GM18505 (cell line): Measurements from ENCODE around the gene SBK1.

Source experiments
- ATAC-seq: cut with Tn5 transposase; IDR thresholded peaks from one replicate; pipeline ENCODE4 v1.9.1; 2021; ENCODE audit not compliant: unreplicated experiment
- POLR2A ChIP-seq: IDR thresholded peaks from 4 replicates; pipeline ENCODE4 v1.6.1; 2011; ENCODE audit warnings: borderline replicate concordance; ENCODE audit not compliant: insufficient read depth, insufficient read length; ENCODE audit errors: extremely low read depth

The SBK1 gene

GRCh38 chr16:28304214-28304613 lies 11.9 kb downstream of the SBK1 start:
- no peak for TF ChIP-seq POLR2A
- ATAC-seq = no peak

GRCh38 chr16:28307936-28308335 lies 15.6 kb downstream of the SBK1 start:
- no peak for TF ChIP-seq POLR2A
- ATAC-seq = no peak

DNA sequence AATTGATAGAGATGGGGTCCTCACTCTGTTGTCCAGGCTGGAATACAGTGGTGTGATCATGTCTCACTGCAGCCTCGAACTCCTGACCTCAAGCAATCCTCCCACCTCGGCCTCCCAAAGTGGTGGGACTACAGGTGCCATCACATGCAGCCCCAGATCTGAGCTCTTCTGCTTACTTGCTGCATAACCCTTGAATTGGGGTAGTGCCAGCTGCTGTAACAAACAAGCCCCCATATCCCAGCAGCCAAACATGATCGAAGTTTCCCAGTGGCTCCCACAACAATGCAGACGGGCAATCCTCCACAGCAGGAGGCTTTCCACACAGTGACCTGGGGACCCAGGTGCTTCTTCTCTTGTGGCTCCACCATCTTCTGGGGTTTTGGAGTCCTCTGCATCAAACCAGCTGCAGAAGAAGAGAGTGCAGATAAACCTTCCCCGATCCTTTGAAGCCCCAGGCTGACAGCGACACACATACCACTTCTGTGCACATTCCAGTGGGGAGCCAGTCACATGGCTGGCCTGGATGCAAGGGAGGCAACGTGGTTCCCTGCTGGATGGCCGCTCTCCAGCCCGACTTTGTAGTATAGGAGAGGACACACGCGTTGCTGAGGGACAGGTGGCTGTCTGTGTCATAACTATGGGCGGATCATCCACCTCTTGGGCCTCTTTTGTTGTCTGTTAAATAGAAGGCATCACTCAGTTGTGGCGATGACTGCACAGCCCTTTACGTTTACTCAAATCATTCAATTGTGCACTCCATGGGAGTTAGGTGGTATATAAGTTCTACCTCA lies 16.7 kb downstream of the SBK1 start:
- no peak for TF ChIP-seq POLR2A
- ATAC-seq = no peak

DNA sequence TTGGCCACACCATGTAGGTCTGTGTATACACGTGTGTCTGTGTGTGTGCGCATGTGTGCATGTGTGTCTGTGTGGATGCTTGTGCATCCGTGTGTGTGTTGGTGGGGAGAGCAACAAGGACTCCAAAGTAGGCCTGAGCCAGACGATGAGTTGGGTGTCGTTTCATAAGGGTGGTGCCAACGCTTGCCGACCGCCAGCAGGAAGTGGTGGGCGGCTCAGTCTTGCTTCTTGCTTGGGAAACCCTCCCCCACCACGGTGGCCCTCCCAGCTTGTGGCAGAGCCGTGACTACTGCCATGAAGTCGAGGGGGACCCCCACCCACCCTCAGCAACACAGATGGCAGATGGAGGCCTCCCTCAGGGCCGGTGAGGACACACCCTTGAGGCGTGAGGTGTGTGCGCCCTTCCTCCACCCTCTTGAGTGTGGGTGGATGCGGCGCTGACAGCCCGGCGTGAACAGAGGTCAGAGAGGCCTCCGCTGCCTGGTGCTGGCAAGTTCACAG lies 17.5 kb downstream of the SBK1 start:
- no peak for TF ChIP-seq POLR2A
- ATAC-seq = no peak

GRCh38 chr16:28310796-28311195 lies 18.5 kb downstream of the SBK1 start:
- no peak for TF ChIP-seq POLR2A

GRCh38 chr16:28311413-28311812 lies 19.1 kb downstream of the SBK1 start:
- no peak for TF ChIP-seq POLR2A
- no peak for ATAC-seq

More at GRCh38 chr16:28310796-28311195, 18.5 kb downstream of the SBK1 start:
- ATAC-seq = no peak

DNA sequence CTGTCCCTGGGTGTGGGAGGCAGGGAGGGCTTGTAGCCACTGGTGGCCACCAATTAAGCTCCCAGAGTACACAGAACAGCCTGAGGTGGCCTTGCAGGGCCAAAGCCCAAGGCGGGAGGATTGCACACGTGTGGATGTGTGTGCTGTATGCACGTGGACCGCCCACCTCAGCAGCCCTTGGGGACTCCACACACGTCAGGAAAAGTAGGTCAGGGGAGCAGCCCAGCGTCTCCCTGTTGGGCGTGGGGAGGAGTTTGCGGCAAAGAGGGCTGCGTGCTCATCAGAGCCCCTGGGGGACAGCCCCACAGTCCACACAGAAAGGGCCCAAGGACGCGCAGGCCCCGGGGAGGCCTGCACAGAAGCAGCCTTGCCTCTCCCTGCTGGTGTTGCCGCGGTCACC lies 19.6 kb downstream of the SBK1 start:
- TF ChIP-seq POLR2A = no peak
- ATAC-seq = no peak

GRCh38 chr16:28312327-28312726 lies 20.0 kb downstream of the SBK1 start:
- ATAC-seq = no peak
- TF ChIP-seq POLR2A = no peak

- no peak for TF ChIP-seq POLR2A
- no peak for ATAC-seq
Measured at GRCh38 chr16:28313587-28313986, 21.3 kb downstream of the SBK1 start.

DNA sequence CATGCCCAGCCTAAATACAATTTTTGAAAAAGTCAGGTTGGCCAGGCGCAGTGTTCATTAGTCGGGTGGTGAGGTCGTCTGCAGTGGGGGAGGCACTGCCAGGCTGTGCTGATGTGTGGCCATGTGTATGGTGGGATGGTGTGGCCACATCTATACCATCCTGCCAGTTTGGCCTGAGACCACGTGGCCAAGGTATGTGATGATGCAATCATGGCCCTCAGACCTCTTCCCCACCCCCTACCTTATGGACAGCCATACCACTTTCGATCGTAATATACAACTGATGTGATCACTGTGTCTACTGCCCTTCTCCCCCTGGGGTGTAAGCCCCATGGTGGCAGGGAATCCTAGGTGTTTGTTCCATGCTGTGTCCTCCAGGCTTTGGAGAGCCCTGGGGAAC lies 23.7 kb downstream of the SBK1 start:
- ATAC-seq = no peak
- no peak for TF ChIP-seq POLR2A

DNA sequence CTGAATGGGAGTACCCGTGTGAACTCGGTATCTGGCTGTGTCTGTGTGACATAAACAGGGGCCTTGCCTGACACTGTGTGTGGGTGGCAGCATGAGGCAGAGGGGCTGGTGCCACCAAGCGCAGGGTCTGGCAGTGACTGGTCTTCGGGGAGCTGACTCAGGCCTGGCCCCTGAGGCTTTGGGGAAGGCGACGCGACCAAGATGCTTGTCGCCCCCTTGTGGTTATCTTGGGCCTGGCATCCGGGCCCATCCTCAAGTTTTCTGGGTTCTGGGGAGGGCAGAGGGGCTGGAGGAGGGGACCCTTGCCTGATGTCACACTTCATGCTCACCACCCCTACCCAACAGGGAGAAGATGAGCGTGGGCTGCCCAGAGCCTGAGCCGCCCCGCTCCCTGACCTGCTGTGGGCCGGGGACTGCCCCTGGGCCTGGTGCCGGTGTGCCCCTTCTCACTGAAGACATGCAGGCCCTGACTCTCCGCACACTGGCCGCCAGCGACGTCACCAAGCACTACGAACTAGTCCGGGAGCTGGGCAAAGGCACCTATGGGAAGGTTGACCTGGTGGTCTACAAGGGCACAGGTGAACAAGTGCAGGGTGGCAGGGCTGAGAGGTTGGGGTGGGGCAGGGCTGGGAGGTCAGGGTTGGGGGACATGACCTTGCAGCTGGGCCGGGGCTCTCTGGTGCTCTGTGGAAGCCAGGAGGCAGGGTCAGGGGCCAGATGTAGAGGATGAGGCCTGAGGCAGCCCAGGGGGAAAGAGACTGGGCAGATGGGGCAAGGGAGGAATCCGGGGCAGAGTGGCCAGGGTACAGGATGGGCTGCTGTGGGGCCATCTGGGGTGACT lies 24.9 kb downstream of the SBK1 start:
- no peak for TF ChIP-seq POLR2A
- no peak for ATAC-seq

- TF ChIP-seq POLR2A = no peak
- ATAC-seq = no peak
Measured at GRCh38 chr16:28318042-28318744, 25.9 kb downstream of the SBK1 start.

GRCh38 chr16:28319476-28320022 lies 27.2 kb downstream of the SBK1 start:
- no peak for ATAC-seq
- no peak for TF ChIP-seq POLR2A

DNA sequence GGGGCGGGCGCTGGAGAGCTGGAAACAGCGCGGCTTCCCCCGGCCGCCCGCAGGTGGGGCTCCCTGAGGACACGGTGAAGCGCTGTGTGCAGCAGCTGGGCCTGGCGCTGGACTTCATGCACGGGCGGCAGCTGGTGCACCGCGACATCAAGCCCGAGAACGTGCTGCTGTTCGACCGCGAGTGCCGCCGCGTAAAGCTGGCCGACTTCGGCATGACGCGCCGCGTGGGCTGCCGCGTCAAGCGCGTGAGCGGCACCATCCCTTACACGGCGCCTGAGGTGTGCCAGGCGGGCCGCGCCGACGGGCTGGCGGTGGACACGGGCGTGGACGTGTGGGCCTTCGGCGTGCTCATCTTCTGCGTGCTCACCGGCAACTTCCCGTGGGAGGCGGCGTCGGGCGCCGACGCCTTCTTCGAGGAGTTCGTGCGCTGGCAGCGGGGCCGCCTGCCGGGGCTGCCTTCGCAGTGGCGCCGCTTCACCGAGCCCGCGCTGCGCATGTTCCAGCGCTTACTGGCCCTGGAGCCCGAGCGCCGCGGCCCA lies 27.8 kb downstream of the SBK1 start:
- no peak for ATAC-seq
- TF ChIP-seq POLR2A = no peak

DNA sequence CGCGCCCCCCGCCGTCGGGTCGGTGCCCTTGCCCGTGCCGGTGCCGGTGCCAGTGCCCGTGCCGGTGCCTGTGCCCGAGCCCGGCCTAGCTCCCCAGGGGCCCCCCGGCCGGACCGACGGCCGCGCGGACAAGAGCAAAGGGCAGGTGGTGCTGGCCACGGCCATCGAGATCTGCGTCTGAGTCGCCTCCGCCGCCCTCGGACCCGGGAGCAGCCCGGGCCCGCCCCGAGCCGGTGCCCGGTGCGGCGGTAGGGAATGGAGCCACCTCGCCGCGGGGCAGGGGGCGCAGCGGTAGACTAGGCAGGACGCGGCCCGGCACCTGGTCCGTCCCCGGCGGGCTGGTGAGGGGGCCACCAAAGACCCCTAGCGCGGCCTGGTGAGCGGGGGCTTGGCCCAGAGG lies 28.4 kb downstream of the SBK1 start:
- TF ChIP-seq POLR2A = no peak
- no peak for ATAC-seq
